Measurements from ENCODE around the gene CELSR1.
"Not testable (repeated sequence)": the region's sequence is repeated elsewhere in the genome, so short reads cannot be mapped to it uniquely, and the experiment has no call there.

The CELSR1 gene

GRCh38 chr22:46405901-46406300 is 131.5 kb downstream of the CELSR1 start:
- DNase-seq (ENCODE audit: low spot score) = no peak
- H3K9me3 Mint-ChIP-seq = no peaks in the 10 kb centered on the region
- no peak overlapping the region for H3K4me3 Mint-ChIP-seq
- peaks cover 8% of the 10 kb centered on the region for H3K27me3 Mint-ChIP-seq (ENCODE audit: low read depth)
- H3K27ac Mint-ChIP-seq = no peak overlapping the region
- no peaks in the 10 kb centered on the region for H3K4me1 Mint-ChIP-seq (ENCODE audit: low read depth)
- no peaks in the 10 kb centered on the region for H3K36me3 Mint-ChIP-seq (ENCODE audit: low read depth)

GRCh38 chr22:46403880-46404279 is 133.5 kb downstream of the CELSR1 start:
- not testable (repeated sequence) for H3K27me3 Mint-ChIP-seq (ENCODE audit: low read depth); H3K27ac Mint-ChIP-seq; H3K36me3 Mint-ChIP-seq (ENCODE audit: low read depth); H3K9me3 Mint-ChIP-seq; H3K4me3 Mint-ChIP-seq; DNase-seq (ENCODE audit: low spot score); H3K4me1 Mint-ChIP-seq (ENCODE audit: low read depth)

GRCh38 chr22:46402505-46402904 is 134.9 kb downstream of the CELSR1 start:
- H3K4me3 Mint-ChIP-seq = no peak overlapping the region
- no peak overlapping the region for H3K27ac Mint-ChIP-seq
- no peak for DNase-seq (ENCODE audit: low spot score)
- H3K36me3 Mint-ChIP-seq (ENCODE audit: low read depth) = no peaks in the 10 kb centered on the region
- no peaks in the 10 kb centered on the region for H3K9me3 Mint-ChIP-seq
- H3K4me1 Mint-ChIP-seq (ENCODE audit: low read depth) = no peaks in the 10 kb centered on the region
- peaks cover 8% of the 10 kb centered on the region for H3K27me3 Mint-ChIP-seq (ENCODE audit: low read depth)

- Mint-ChIP-seq H3K27ac (no peak overlapping the region), H3K9me3 (no peaks in the 10 kb centered on the region)
- DNase-seq (ENCODE audit: low spot score) = no peak
These were observed 136.1 kb downstream of the CELSR1 start for GRCh38 chr22:46401370-46401769.

GRCh38 chr22:46399251-46400024 is 138.0 kb downstream of the CELSR1 start:
- Mint-ChIP-seq H3K27me3 (ENCODE audit: low read depth) (peaks cover 8% of the 10 kb centered on the region), H3K4me3 (no peak overlapping the region)
- no peak for DNase-seq (ENCODE audit: low spot score)

More at GRCh38 chr22:46401370-46401769, 136.1 kb downstream of the CELSR1 start:
- Mint-ChIP-seq H3K36me3 (ENCODE audit: low read depth) (no peaks in the 10 kb centered on the region), H3K4me3 (no peak overlapping the region), H3K4me1 (ENCODE audit: low read depth) (no peaks in the 10 kb centered on the region), H3K27me3 (ENCODE audit: low read depth) (peaks cover 8% of the 10 kb centered on the region)

GRCh38 chr22:46397951-46398350 is 139.5 kb downstream of the CELSR1 start:
- DNase-seq (ENCODE audit: low spot score) = no peak
- Mint-ChIP-seq H3K4me3 (no peak overlapping the region), H3K4me1 (ENCODE audit: low read depth) (no peaks in the 10 kb centered on the region), H3K27me3 (ENCODE audit: low read depth) (peaks cover 7% of the 10 kb centered on the region), H3K9me3 (no peaks in the 10 kb centered on the region), H3K36me3 (ENCODE audit: low read depth) (no peaks in the 10 kb centered on the region), H3K27ac (no peak overlapping the region)

More at GRCh38 chr22:46399251-46400024, 138.0 kb downstream of the CELSR1 start:
- no peaks in the 10 kb centered on the region for H3K36me3 Mint-ChIP-seq (ENCODE audit: low read depth)
- H3K27ac Mint-ChIP-seq = no peak overlapping the region
- H3K9me3 Mint-ChIP-seq = no peaks in the 10 kb centered on the region
- no peaks in the 10 kb centered on the region for H3K4me1 Mint-ChIP-seq (ENCODE audit: low read depth)

GRCh38 chr22:46397514-46397913 is 139.9 kb downstream of the CELSR1 start:
- Mint-ChIP-seq H3K27me3 (ENCODE audit: low read depth) (peaks cover 2% of the 10 kb centered on the region), H3K9me3 (no peaks in the 10 kb centered on the region), H3K36me3 (ENCODE audit: low read depth) (no peaks in the 10 kb centered on the region), H3K4me3 (no peak overlapping the region), H3K27ac (no peak overlapping the region), H3K4me1 (ENCODE audit: low read depth) (no peaks in the 10 kb centered on the region)
- DNase-seq (ENCODE audit: low spot score) = no peak

- not testable (repeated sequence) for H3K27me3 Mint-ChIP-seq (ENCODE audit: low read depth); DNase-seq (ENCODE audit: low spot score); H3K4me3 Mint-ChIP-seq; H3K36me3 Mint-ChIP-seq (ENCODE audit: low read depth); H3K9me3 Mint-ChIP-seq; H3K4me1 Mint-ChIP-seq (ENCODE audit: low read depth); H3K27ac Mint-ChIP-seq
These were observed 140.4 kb downstream of the CELSR1 start for GRCh38 chr22:46397049-46397448.

- H3K27me3 Mint-ChIP-seq (ENCODE audit: low read depth) = no peaks in the 10 kb centered on the region
- no peaks in the 10 kb centered on the region for H3K36me3 Mint-ChIP-seq (ENCODE audit: low read depth)
These were observed 142.3 kb downstream of the CELSR1 start for GRCh38 chr22:46395145-46395544.

GRCh38 chr22:46394622-46395021 is 142.8 kb downstream of the CELSR1 start:
- Mint-ChIP-seq H3K27ac (no peak overlapping the region), H3K9me3 (no peaks in the 10 kb centered on the region), H3K27me3 (ENCODE audit: low read depth) (no peaks in the 10 kb centered on the region), H3K4me3 (no peak overlapping the region), H3K36me3 (ENCODE audit: low read depth) (no peaks in the 10 kb centered on the region), H3K4me1 (ENCODE audit: low read depth) (no peaks in the 10 kb centered on the region)
- DNase-seq (ENCODE audit: low spot score) = no peak

More at GRCh38 chr22:46395145-46395544, 142.3 kb downstream of the CELSR1 start:
- no peak for DNase-seq (ENCODE audit: low spot score)
- Mint-ChIP-seq H3K9me3 (no peaks in the 10 kb centered on the region), H3K4me1 (ENCODE audit: low read depth) (no peaks in the 10 kb centered on the region), H3K27ac (no peak overlapping the region), H3K4me3 (no peak overlapping the region)

GRCh38 chr22:46393873-46394272 is 143.5 kb downstream of the CELSR1 start:
- no peak overlapping the region for H3K27ac Mint-ChIP-seq
- H3K27me3 Mint-ChIP-seq (ENCODE audit: low read depth) = no peaks in the 10 kb centered on the region
- no peak overlapping the region for H3K4me3 Mint-ChIP-seq
- no peak for DNase-seq (ENCODE audit: low spot score)
- no peaks in the 10 kb centered on the region for H3K36me3 Mint-ChIP-seq (ENCODE audit: low read depth)
- no peaks in the 10 kb centered on the region for H3K4me1 Mint-ChIP-seq (ENCODE audit: low read depth)
- H3K9me3 Mint-ChIP-seq = no peaks in the 10 kb centered on the region

GRCh38 chr22:46392137-46392844 is 145.1 kb downstream of the CELSR1 start:
- no peak overlapping the region for H3K4me3 Mint-ChIP-seq
- H3K36me3 Mint-ChIP-seq (ENCODE audit: low read depth) = no peaks in the 10 kb centered on the region
- no peaks in the 10 kb centered on the region for H3K4me1 Mint-ChIP-seq (ENCODE audit: low read depth)

GRCh38 chr22:46391486-46392136 is 145.8 kb downstream of the CELSR1 start:
- no peaks in the 10 kb centered on the region for H3K9me3 Mint-ChIP-seq
- H3K4me1 Mint-ChIP-seq (ENCODE audit: low read depth) = no peaks in the 10 kb centered on the region
- no peaks in the 10 kb centered on the region for H3K27me3 Mint-ChIP-seq (ENCODE audit: low read depth)
- H3K4me3 Mint-ChIP-seq = no peak overlapping the region
- no peak for DNase-seq (ENCODE audit: low spot score)
- H3K36me3 Mint-ChIP-seq (ENCODE audit: low read depth) = no peaks in the 10 kb centered on the region
- no peak overlapping the region for H3K27ac Mint-ChIP-seq

More at GRCh38 chr22:46392137-46392844, 145.1 kb downstream of the CELSR1 start:
- H3K9me3 Mint-ChIP-seq = no peaks in the 10 kb centered on the region
- H3K27me3 Mint-ChIP-seq (ENCODE audit: low read depth) = no peaks in the 10 kb centered on the region
- H3K27ac Mint-ChIP-seq = no peak overlapping the region
- DNase-seq (ENCODE audit: low spot score) = no peak

GRCh38 chr22:46390652-46391301 is 146.6 kb downstream of the CELSR1 start:
- no peak for DNase-seq (ENCODE audit: low spot score)
- no peaks in the 10 kb centered on the region for H3K27me3 Mint-ChIP-seq (ENCODE audit: low read depth)
- no peaks in the 10 kb centered on the region for H3K36me3 Mint-ChIP-seq (ENCODE audit: low read depth)
- no peaks in the 10 kb centered on the region for H3K9me3 Mint-ChIP-seq
- no peaks in the 10 kb centered on the region for H3K4me1 Mint-ChIP-seq (ENCODE audit: low read depth)
- H3K27ac Mint-ChIP-seq = no peak overlapping the region
- H3K4me3 Mint-ChIP-seq = no peak overlapping the region

Data from T-helper 2 cell treated with Interferon-gamma antibody and Interleukin-4, amounts not matched to agents 5 μg/mL and 100 μg/mL, for 36 hours (primary cell).